OCI-LY1 (cell line): ENCODE data around the gene RNF8.

Experiments
- H2AFZ ChIP-seq: fragments of 200-600 bp; sonication (generic), shearing (Covaris generic); 2 replicates; pipeline ENCODE4 v1.6.0; 2014; ENCODE audit warnings: antibody characterized with exemption, mild to moderate bottlenecking, low read length
- H3F3A ChIP-seq: fragments of 200-600 bp; sonication (generic), shearing (Covaris generic); 2 replicates; pipeline ENCODE4 v1.6.0; 2014; ENCODE audit warnings: mild to moderate bottlenecking, antibody characterized with exemption, low read length, moderate library complexity; ENCODE audit not compliant: insufficient read depth
- H3K27ac ChIP-seq: fragments of 200-600 bp; sonication (generic); 2 replicates; pipeline ENCODE4 v1.5.1; 2014; ENCODE audit warnings: low read length, mixed run types, mild to moderate bottlenecking, low read depth; ENCODE audit not compliant: poor library complexity, severe bottlenecking
- H3K27me3 ChIP-seq: fragments of 200-600 bp; sonication (generic); 2 replicates; pipeline ENCODE4 v1.6.0; 2014; ENCODE audit warnings: antibody characterized with exemption, mild to moderate bottlenecking, low read length, moderate library complexity; ENCODE audit not compliant: insufficient read depth
- H3K36me3 ChIP-seq: fragments of 200-600 bp; sonication (generic); 2 replicates; pipeline ENCODE4 v1.6.1; 2014; ENCODE audit warnings: mild to moderate bottlenecking, antibody characterized with exemption, low read length, moderate library complexity, mixed read lengths; ENCODE audit not compliant: insufficient read depth
- H3K4me1 ChIP-seq: fragments of 200-600 bp; sonication (generic); 2 replicates; pipeline ENCODE4 v1.5.1; 2014; ENCODE audit warnings: mild to moderate bottlenecking, low read length, moderate library complexity; ENCODE audit not compliant: insufficient read depth, severe bottlenecking
- H3K4me2 ChIP-seq: fragments of 200-600 bp; sonication (generic), shearing (Covaris generic); 2 replicates; pipeline ENCODE4 v1.6.1; 2014; ENCODE audit warnings: low read length
- H3K4me3 ChIP-seq: fragments of 200-600 bp; sonication (generic); 2 replicates; pipeline ENCODE4 v1.5.1; 2014; ENCODE audit warnings: low read length, low read depth, mild to moderate bottlenecking, mixed read lengths; ENCODE audit not compliant: poor library complexity, severe bottlenecking
- H3K79me2 ChIP-seq: fragments of 200-600 bp; shearing (Covaris generic); 2 replicates; pipeline ENCODE4 v1.6.1; 2016; ENCODE audit warnings: mixed run types, low read length, mixed read lengths; ENCODE audit not compliant: insufficient read depth
- H3K9ac ChIP-seq: fragments of 200-600 bp; sonication (generic), shearing (Covaris generic); 2 replicates; pipeline ENCODE4 v1.6.1; 2014; ENCODE audit warnings: mild to moderate bottlenecking, low read length, mixed read lengths
- H3K9me2 ChIP-seq: fragments of 200-600 bp; sonication (generic), shearing (Covaris generic); 2 replicates; pipeline ENCODE4 v1.6.1; 2014; ENCODE audit warnings: low read depth, mild to moderate bottlenecking, low read length, mixed read lengths
- H3K9me3 ChIP-seq: fragments of 200-600 bp; shearing (Covaris generic); 2 replicates; pipeline ENCODE4 v1.6.1; 2014; ENCODE audit warnings: low read length, mixed read lengths
- H4K20me1 ChIP-seq: fragments of 200-600 bp; sonication (generic), shearing (Covaris generic); 2 replicates; pipeline ENCODE4 v1.6.0; 2016; ENCODE audit warnings: mild to moderate bottlenecking, low read length; ENCODE audit not compliant: insufficient read depth
- CTCF ChIP-seq: fragments of 200-600 bp; sonication (generic), shearing (Covaris generic); IDR thresholded peaks from 2 replicates; pipeline ENCODE4 v1.5.1; 2017; ENCODE audit warnings: mild to moderate bottlenecking, antibody characterized with exemption, low read length, moderate library complexity, mixed read lengths
- EZH2 ChIP-seq: fragments of 200-600 bp; sonication (generic), shearing (Covaris generic); IDR thresholded peaks from 2 replicates; pipeline ENCODE4 v1.8.0; 2017; ENCODE audit warnings: borderline replicate concordance, mixed run types, mild to moderate bottlenecking, antibody characterized with exemption, low read length, moderate library complexity, mixed read lengths

RNF8 gene

GRCh38 chr6:37319156-37319555 lies 34.6 kb upstream of the RNF8 start:
- TF ChIP-seq CTCF, result no peak
- TF ChIP-seq EZH2, result no peak
- H4K20me1 ChIP-seq, result no peaks in the 10 kb centered on the region
- H3K4me2 ChIP-seq, result no peak overlapping the region
- H3F3A ChIP-seq, result no peaks in the 10 kb centered on the region
- no peaks in the 10 kb centered on the region for H3K4me1 ChIP-seq
- H3K27ac ChIP-seq, result no peak overlapping the region
- H3K9me2 ChIP-seq, result no peaks in the 10 kb centered on the region
- no peaks in the 10 kb centered on the region for H3K79me2 ChIP-seq
- H3K36me3 ChIP-seq, result peaks cover 29% of the 10 kb centered on the region
- no peaks in the 10 kb centered on the region for H3K9me3 ChIP-seq
- no peak overlapping the region for H3K4me3 ChIP-seq
- no peaks in the 10 kb centered on the region for H3K27me3 ChIP-seq
- no peak overlapping the region for H3K9ac ChIP-seq
- H2AFZ ChIP-seq, result no peak overlapping the region

- H3K27ac ChIP-seq, result no peak overlapping the region
- no peaks in the 10 kb centered on the region for H3K4me1 ChIP-seq
- H3K9ac ChIP-seq, result no peak overlapping the region
- no peaks in the 10 kb centered on the region for H3K9me2 ChIP-seq
- H3F3A ChIP-seq, result no peaks in the 10 kb centered on the region
- H4K20me1 ChIP-seq, result no peaks in the 10 kb centered on the region
- no peak overlapping the region for H2AFZ ChIP-seq
- H3K4me2 ChIP-seq, result no peak overlapping the region
- no peaks in the 10 kb centered on the region for H3K9me3 ChIP-seq
- no peaks in the 10 kb centered on the region for H3K79me2 ChIP-seq
- H3K36me3 ChIP-seq, result peaks cover 29% of the 10 kb centered on the region
- TF ChIP-seq CTCF (no peak), EZH2 (no peak)
- H3K4me3 ChIP-seq, result no peak overlapping the region
- no peaks in the 10 kb centered on the region for H3K27me3 ChIP-seq
Measured at GRCh38 chr6:37319856-37320480, 33.8 kb upstream of the RNF8 start.

- no peaks in the 10 kb centered on the region for H3F3A ChIP-seq
- H3K36me3 ChIP-seq, result peaks cover 29% of the 10 kb centered on the region
- H3K27ac ChIP-seq, result no peak overlapping the region
- TF ChIP-seq CTCF (no peak), EZH2 (no peak)
- H3K9me3 ChIP-seq, result no peaks in the 10 kb centered on the region
- H3K9me2 ChIP-seq, result no peaks in the 10 kb centered on the region
- H3K4me2 ChIP-seq, result no peak overlapping the region
- no peaks in the 10 kb centered on the region for H4K20me1 ChIP-seq
- H3K27me3 ChIP-seq, result no peaks in the 10 kb centered on the region
- H3K4me1 ChIP-seq, result no peaks in the 10 kb centered on the region
- no peak overlapping the region for H3K9ac ChIP-seq
- H2AFZ ChIP-seq, result no peak overlapping the region
- H3K4me3 ChIP-seq, result no peak overlapping the region
- H3K79me2 ChIP-seq, result no peaks in the 10 kb centered on the region
Measured at GRCh38 chr6:37320646-37321045, 33.1 kb upstream of the RNF8 start.
